Choroid plexus epithelial cell (primary cell): ENCODE measurements around the gene DLX6.

ENCODE experiments used
- DNase-seq: peaks from one replicate; pipeline ENCODE4 v3.0.0-alpha.2; 2010; ENCODE audit warnings: low read depth
- H3K4me3 ChIP-seq: 2 replicates; pipeline ENCODE4 v1.5.1; 2011; ENCODE audit warnings: low read depth, mild to moderate bottlenecking, control low read depth, low read length, moderate library complexity
- CTCF ChIP-seq: conservative IDR thresholded peaks from 2 replicates; pipeline ENCODE4 v1.5.1; 2011; ENCODE audit warnings: low read depth, mild to moderate bottlenecking, control low read depth, inconsistent platforms, low read length, moderate library complexity

Gene DLX6

GRCh38 chr7:96989859-96990317 is 15.5 kb upstream of the DLX6 start:
- no peak for TF ChIP-seq CTCF
- H3K4me3 ChIP-seq: no peak overlapping the region
- DNase-seq: no peak

DNA sequence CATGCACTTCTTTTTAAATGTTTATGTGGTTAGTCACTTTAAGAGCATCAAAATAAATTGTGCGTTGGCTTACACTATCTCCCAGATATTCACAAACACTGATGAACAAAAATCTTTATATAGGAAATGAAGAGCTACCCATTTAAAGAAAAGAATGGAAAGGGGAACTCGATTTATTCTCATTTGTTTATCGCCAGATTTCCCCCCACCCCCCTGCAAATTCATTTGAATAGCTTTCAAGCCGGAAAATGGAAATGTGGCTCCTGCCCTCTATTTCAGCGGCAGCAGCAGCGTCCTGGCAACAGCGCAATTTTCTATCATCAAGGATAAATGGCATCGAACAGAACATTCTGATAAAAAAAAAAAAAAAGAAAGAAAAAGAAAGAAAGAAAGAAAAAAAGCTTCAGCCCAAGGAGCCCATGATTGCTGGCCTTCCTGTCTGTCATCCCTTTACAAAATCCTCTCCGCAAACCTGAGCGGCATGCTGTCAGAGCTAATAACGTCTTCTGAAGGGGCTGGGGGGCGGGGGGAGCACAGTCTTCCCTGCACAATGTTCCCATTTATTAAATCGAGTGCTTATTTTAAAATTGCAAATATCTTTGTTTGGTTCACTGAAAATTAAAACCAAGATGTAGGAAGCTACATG is 13.7 kb upstream of the DLX6 start:
- no peak for TF ChIP-seq CTCF
- DNase-seq: no peak
- H3K4me3 ChIP-seq: no peak overlapping the region

DNA sequence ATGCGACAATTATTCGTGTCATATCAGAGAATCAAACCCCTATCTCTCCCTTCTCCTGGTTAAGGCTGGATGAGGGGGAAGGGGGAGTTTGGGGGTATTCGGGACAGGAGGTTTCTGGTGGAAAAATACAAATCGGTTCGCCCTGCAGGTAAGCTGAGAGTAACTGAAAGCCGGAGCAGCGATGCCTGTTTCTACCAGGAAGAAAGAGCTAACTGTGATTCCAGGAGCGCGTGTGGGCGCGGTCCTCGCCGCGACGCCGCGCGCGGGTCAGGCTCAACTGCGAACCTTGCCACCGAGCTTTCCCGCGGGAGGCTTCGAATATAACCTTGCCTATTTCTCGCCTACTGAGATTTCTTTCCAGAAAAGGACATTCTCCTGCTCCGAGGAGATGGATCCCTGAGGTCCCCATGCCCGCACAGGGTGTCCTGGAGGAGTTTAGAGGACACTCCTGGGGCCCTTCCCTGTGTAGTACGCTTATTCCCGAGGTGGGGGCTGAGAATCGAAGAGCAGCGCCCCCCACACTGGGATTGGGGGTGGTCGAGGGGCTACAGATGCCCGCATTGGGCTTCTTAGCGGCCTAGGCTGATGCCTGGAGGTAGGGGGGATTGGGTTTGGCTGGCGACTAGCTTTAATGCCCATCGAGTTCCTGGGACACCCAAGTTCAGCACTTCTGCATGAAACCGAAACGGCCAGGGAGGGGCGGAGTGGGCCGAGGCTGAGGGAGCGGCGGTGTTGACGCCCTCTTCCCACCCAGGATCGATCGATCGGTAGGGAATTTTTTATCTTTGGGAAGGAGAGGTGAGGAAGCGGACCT is 13.0 kb upstream of the DLX6 start:
- no peak for TF ChIP-seq CTCF
- no peak overlapping the region for H3K4me3 ChIP-seq
- no peak for DNase-seq

- H3K4me3 ChIP-seq: no peak overlapping the region
- no peak for TF ChIP-seq CTCF
- DNase-seq: no peak
Measured at GRCh38 chr7:96993094-96993865, 12.1 kb upstream of the DLX6 start.

GRCh38 chr7:96993980-96994379 is 11.4 kb upstream of the DLX6 start:
- no peak for DNase-seq
- no peak overlapping the region for H3K4me3 ChIP-seq
- TF ChIP-seq CTCF: no peak

GRCh38 chr7:96995406-96996110 is 9.8 kb upstream of the DLX6 start:
- DNase-seq: no peak
- no peak overlapping the region for H3K4me3 ChIP-seq
- TF ChIP-seq CTCF: no peak
